Cardiac fibroblast (primary cell): ENCODE data around the gene CMTM3.

Experiments
- DNase-seq, 2 donors: peaks; one replicate each; pipeline versions ENCODE4 v3.0.0 to v3.0.0-alpha.2; 2010; ENCODE audit warnings: low read depth in 2 of 2
- H3K4me3 ChIP-seq, 2 donors: replicated peaks in 1 of 2; 1 replicate in 1 of 2; 2 replicates in 1 of 2; pipeline ENCODE4 v1.5.1; 2011; ENCODE audit warnings: low read depth in 2 of 2, low read length in 2 of 2, mild to moderate bottlenecking in 2 of 2, moderate library complexity in 1 of 2
- TF ChIP-seq, protein P1 (sequence below): IDR thresholded peaks from one replicate; pipeline ENCODE4 v1.5.1; 2011; ENCODE audit warnings: low read depth, mild to moderate bottlenecking, low read length, inconsistent platforms

Gene CMTM3, protein sequence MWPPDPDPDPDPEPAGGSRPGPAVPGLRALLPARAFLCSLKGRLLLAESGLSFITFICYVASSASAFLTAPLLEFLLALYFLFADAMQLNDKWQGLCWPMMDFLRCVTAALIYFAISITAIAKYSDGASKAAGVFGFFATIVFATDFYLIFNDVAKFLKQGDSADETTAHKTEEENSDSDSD

DNA sequence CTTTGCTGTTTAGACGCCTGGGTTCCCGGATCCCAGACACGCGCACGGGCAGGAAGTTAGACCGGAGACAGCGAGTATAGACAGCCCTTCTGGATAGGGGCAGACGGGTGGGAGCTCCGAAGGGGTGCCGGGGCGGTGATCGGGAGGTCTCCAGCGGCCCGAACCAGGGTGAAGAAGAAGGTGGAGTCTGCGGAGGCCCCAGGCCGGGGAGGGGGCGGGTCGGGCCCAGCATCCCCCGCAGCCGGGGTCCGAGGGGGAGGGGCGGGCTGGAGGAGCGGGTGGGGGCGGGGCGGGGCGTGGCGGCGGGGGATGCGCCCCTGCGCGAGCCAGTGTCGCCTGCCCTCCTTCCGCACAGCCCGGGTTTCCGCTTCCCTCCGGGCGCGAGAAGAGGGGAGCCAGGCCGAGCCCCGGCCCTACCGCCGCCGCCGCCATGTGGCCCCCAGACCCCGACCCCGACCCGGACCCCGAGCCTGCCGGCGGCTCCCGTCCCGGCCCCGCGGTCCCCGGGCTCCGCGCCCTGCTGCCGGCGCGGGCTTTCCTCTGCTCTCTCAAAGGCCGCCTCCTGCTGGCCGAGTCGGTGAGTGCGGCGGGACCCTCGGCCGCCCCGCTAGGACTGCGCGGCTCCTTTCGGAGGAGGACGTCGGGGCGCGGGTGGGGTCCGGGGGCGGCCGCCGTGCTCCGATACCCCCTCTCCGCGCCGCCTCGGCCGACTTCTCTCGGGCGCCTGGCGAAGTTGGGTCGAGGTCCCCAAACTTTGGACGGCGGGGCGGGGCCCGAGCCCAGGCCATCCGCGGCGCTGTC, at the start of gene CMTM3:
TSS of gene CMTM3 (plus strand) at position 329 of the 801 bp plus-strand sequence. CDS start at position 431, 102 bp downstream.
- TF ChIP-seq, protein P1, sequence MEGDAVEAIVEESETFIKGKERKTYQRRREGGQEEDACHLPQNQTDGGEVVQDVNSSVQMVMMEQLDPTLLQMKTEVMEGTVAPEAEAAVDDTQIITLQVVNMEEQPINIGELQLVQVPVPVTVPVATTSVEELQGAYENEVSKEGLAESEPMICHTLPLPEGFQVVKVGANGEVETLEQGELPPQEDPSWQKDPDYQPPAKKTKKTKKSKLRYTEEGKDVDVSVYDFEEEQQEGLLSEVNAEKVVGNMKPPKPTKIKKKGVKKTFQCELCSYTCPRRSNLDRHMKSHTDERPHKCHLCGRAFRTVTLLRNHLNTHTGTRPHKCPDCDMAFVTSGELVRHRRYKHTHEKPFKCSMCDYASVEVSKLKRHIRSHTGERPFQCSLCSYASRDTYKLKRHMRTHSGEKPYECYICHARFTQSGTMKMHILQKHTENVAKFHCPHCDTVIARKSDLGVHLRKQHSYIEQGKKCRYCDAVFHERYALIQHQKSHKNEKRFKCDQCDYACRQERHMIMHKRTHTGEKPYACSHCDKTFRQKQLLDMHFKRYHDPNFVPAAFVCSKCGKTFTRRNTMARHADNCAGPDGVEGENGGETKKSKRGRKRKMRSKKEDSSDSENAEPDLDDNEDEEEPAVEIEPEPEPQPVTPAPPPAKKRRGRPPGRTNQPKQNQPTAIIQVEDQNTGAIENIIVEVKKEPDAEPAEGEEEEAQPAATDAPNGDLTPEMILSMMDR = peak; percentile 61
- peak; percentile 68 to 72 for DNase-seq
- H3K4me3 ChIP-seq = peak within 1 kb of the TSS; percentile 64 to 73

DNA sequence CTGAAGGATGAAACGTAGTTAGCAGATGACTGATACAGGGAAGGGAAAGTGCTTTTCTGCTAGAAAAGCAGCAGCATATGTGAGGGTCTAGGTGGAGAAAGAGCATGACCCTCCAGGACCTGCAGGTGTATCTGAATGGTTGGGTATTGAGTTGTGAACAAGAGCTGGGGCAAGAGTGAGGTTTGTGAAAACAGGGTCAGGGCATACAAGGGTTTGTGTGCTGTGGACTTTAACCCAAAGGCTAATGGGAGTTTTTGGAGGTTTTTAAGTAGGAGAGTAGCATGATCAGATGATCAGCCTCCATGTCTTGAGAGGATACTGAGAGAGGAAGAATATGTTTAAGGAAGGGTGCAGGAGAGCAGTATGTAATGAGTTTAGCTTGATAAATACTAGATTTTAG, 44.4 kb upstream of the CMTM3 start:
- TF ChIP-seq, protein P1 = no peak
- H3K4me3 ChIP-seq = no peak overlapping the region
- DNase-seq = no peak

DNA sequence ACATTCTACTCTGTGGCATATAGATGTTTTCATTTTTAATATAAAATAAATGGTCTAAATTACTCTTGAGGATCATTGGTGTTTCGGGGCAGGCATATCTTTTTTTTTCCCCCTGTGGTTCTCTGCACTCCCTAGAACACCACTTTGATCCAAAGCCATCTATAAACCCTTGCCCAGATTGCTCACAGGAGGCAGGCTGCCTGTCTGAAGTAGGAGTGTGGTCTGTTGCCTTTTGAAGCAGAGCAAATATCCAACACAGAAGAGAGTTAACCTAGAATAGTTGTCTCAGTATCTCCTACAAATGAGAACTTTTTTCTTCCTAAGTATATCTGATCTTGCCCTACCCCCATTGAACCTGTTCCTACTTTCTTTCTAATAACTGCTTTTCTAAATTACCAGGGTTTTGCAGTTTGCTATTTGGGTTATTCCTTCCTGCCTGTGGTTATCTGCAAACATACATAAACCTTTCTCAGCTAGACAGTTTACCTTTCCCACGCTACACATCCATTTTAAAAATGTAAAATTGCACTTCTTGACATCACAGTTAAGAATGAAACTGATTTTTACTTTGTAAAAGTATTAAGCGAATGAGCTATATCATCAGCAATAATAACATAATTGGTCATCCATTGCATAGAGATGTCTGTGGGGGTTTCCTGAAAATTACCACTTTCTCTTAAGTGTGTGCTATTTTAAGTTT, 43.0 kb upstream of the CMTM3 start:
- TF ChIP-seq, protein P1 = no peak
- no peak for DNase-seq
- no peak overlapping the region for H3K4me3 ChIP-seq

DNA sequence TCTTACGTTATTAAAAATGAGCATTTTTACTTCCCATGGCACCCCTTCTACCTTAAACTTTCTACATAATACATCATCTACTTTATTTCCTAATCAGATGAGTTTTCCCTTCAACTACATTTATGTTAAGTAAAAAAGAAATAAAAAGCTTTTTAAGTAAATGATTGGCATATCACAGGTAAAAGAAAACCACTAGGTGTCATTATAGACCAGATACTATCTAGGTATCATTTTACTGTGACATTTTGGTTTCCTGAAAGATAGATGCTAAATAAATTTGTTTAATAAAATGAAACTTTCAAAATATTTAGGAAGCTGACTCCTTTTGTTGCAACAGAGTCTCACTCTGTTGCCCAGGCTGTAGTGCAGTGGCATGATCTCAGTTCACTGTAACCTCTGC, 42.1 kb upstream of the CMTM3 start:
- H3K4me3 ChIP-seq = no peak overlapping the region

DNA sequence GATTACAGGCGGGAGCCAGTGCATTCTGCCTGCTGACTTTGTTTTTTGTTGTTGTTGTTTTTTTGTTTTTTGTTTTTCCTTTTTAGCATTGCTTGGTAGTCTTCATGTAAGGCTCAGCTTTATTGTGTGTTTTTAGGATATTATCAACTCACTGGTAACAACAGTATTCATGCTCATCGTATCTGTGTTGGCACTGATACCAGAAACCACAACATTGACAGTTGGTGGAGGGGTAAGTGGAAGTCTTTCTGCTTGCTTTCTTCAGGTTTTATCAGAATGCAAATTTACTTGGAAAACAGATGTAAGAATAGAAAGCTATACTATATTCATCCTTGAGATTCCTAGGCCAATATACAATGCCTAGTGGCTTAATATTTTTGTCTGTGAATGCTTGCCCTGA, 41.5 kb upstream of the CMTM3 start:
- TF ChIP-seq, protein P1 = no peak
- H3K4me3 ChIP-seq = no peak overlapping the region
- no peak for DNase-seq

More for the DNA sequence above, 42.1 kb upstream of the CMTM3 start:
- no peak for DNase-seq
- TF ChIP-seq, protein P1 = no peak

DNA sequence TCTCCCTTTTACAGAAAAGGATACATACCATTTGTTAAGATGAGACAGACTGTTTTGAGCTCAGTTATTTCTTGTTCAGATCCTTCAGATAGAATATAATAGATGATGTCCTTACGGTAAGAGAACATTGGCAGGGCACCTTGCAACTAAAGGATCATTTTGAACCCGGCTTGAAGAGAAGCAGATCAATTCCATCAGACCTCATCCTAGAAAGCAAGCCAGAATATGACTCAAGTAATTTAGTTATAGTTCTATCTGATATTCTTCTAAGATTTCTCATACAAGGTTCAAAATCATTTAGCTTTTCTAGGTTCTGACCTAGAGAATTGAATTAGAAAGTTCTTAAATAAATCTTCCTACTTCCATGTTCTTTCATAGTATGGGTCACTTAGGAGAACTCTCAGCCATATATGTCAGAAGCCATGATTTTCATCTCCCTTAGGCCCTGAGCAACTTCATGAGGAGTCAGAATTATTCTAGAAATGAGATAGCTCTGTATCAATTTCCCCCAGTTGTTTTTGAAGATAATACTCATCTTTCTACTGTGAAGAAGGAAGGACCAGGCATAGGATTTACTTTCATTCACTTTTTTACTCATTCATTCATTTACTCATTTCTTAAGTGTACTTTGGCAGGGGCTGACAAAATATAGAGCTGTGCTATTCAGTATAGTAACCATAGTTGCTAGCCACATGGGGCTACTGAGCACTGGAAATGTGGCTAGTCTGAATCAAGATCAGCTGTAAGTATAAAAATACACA, 40.8 kb upstream of the CMTM3 start:
- no peak overlapping the region for H3K4me3 ChIP-seq
- TF ChIP-seq, protein P1 = no peak
- DNase-seq = no peak
